HG03103 (cell line): Measurements from ENCODE around the gene MBD3L2B.

Source experiments
- ATAC-seq: cut with Tn5 transposase; IDR thresholded peaks from one replicate; pipeline ENCODE4 v1.9.1; 2021; ENCODE audit warnings: low read depth; ENCODE audit not compliant: unreplicated experiment

Gene MBD3L2B

DNA sequence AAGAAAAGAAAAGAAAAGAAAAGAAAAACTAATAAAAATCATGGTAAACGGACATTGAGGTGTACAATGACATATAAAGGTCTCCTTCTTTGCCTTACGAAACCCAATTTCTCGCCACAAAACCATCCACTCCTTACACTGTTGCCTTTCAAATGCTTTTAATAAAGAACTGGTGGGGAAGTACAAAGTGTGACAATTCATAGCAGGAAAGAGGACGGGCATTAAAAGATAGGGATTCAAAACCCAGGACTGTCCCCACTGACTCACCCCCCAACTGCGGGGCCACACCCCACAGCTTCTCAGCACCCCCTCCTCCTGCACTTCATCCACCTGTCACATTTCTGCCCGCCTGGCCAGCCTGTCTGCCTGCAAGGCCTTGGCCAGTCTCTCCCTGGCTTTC is 2.4 kb downstream of the MBD3L2B start:
- ATAC-seq = no peak

DNA sequence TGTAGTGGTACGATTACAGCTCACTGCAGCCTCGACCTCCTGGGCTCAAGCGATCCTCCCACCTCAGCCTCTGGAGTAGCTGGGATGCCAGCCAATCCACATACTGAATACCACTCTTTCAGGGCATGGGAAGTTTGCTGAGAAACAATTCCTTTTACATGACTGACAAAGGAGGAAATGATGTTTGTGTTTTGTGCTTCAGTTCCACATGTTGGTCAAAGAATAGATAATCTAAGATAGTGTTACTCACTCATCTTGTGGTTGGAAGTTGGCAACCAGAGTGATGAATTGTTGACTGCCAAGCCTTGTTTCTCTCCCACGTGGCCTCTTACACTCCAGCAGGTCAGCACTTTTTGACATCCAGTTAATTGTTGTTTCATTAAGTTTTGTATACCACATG is 7.6 kb downstream of the MBD3L2B start:
- no peak for ATAC-seq

DNA sequence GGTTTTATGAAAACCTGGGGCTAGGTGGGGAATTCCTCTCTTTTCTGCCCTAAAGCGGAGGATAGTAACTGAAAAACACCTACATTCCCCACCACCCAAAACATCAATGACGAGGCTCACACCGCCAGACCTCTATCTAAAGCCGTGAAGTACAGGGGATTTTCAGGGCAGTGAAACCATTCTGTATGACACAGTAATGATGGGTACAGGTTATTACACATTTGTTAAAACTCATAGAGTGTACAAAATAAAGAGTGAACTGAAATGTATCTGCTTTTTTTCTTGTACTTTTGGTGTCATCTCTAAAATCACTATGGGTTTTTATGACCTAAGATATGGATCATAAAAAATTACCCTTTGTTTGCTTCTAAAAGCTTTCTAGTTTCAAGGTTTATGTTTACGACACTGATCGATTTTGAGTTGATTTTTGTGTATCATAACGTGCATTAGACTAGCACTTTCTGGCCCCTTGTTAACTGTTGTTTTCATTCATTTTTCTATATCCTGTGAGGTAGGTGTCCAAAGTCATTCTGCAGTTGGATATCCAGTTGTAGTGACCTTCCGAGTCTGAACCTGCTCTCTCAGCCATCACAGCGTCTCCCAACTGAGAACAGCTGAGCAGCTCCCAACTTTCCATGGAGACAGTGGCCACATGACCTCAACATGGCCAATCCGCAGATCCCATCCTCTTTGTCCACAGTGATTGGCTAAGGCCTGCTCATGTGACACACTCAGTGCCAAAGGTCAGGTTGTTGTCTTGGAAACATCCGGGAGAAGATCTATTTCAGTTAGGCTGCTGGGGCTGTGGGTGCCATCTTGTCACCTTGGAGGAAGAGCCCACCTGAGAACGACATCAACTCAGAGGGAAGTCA is 10.3 kb downstream of the MBD3L2B start:
- ATAC-seq = no peak

DNA sequence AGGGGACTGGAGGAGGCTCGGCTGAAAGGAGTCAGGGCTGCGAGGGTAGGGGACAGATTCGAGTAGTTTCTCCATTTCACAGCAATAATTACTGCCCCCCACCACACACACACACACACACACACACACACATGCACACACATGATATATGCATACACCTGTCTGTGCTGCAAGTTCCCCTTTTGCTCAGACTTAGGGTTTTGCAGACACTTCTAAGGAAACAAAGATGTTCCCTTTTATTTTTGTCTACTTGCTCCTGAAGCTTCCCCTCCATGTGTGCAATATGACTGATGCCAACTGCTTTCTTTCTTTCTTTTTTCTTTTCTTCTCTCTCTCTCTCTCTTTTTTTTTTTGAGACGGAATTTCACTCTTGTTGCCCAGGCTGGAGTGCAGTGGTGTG is 13.4 kb downstream of the MBD3L2B start:
- no peak for ATAC-seq

DNA sequence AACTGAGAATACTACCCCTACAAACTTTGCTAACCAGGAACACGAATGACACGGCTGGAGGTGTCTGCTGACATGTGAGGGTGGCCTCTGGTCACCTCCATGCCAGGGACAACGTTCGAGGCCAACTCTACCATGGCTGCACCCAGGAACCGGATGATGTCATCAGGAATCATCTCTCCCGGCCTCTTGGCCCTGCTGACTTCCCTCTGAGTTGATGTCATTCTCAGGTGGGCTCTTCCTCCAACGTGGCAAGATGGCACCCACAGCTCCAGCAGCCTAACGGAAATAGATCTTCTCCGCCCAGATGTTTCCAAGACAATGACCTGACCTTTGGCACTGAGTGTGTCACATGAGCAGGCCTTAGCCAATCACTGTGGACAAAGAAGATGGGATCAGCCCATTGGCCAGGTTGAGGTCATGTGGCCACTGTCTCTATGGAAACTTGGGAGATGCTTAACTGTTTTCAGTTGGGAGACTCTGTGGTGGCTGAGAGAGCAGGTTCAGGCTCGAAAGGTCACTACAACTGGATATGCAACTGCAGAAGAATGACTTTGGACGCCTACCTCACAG is 15.0 kb downstream of the MBD3L2B start:
- ATAC-seq = no peak

DNA sequence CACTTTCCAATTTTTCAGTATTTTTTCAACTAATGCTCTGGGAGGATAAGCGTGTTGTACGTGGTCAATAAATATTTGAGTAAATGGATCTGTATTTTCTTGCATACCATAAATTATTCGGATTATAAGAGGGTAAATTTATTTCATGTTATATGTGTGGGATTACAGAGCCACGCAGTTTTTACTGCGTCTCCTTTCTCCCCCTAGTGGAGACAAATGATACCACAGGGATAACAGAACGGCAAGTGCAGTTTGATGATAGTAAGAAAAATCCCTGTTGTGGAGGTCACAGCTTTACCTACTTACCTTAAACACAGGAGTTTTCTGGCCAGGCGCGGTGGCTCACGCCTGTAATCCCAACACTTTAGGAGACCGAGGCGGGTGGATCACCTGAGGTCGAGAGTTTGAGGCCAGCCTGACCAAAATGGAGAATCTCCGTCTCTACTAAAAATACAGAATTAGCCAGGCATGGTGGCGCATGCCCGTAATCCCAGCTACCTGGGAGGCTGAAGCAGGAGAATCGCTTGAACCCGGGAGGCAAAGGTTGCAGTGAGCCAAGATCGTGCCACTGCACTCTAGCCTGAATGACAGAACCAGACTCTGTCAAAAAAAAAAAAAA is 16.8 kb downstream of the MBD3L2B start:
- ATAC-seq = no peak

DNA sequence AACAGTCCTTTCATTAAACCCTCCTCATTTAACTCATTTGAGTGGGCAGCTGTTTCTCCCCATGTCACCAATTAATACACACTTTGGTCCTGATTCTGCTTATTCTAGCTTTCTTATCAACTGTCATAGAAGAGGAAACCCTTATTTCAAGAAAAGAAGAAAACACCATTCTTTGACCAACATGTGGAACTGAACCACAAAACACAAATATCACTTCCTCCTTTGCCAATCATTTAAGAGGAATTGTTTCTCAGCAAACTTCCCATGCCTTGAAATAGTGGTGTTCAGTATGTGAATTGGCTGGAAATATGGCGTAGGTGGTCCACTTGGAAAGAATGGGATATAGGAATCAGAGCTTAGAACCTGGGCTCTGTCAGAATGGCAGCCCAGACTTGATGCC is 20.4 kb downstream of the MBD3L2B start:
- ATAC-seq = no peak

DNA sequence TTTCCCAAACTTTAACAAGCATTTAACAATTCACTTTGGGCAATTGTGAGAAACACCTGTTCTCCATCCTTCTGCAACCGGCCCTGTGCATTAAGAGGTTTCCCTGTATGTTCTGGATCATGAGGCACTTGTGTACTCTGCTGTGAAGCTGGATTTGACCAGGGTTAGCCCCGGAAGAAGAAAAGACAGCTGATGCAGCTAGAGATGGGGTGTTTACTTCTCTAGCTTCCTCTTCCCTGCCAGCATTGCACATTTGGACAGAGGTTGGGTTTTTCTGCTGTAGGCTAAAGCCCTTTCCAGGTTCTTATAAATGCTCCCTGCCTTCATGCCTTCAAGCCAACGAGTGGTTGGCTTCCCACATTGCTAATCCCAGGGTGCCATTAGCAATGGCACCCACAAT is 20.9 kb downstream of the MBD3L2B start:
- no peak for ATAC-seq

DNA sequence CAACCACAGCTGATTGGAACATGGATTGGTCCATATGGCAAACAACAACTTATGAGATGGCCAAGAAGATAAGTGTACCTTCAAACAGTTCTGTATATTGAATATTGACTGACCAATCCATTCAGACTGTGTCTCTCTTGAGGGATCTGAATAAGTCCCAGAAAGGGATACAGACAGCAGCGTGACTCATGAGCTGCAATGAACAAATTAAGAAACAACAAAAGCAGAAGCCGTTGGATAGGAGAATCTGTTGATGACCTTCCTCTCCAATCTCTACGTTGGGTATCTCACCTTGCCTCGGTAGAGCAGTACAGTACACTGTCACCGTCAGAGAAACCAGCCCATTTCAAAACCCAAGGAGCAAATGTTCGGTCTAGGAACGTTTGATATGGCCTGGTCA is 21.3 kb downstream of the MBD3L2B start:
- no peak for ATAC-seq

DNA sequence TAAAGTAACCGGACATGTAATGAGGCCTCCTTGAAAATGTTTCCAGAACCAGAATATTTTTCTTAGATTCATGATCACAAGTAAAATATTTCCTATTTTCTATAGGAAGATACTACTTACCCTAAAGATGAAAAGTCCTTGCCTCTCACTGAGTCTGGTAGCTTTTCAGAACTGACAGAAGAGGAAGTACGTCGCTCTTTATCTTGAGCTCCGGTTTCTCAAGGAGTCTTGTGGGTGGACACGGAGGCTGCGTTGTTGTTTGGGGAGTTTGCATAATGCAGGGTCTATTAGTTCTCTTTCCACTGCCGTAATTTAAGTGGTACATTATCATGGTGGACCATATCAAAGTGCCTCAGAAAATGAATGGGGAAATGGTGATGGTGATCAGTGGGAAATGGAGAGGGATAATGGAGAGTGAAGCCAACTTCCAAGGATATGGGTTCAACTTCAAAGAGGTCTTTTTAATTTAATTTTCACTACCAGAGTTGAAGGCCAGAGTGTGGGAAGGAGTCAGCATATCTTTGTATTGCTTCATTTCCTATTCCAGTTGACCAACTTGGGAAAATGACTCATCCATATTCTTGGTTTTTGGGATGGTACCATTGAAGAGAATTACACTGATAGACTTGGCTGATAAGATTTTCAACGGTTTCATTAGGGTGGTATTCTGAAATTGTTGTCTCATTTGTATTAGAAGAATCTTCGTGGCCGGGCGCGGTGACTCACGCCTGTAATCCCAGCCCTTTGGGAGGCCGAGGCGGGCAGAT is 23.4 kb downstream of the MBD3L2B start:
- no peak for ATAC-seq

DNA sequence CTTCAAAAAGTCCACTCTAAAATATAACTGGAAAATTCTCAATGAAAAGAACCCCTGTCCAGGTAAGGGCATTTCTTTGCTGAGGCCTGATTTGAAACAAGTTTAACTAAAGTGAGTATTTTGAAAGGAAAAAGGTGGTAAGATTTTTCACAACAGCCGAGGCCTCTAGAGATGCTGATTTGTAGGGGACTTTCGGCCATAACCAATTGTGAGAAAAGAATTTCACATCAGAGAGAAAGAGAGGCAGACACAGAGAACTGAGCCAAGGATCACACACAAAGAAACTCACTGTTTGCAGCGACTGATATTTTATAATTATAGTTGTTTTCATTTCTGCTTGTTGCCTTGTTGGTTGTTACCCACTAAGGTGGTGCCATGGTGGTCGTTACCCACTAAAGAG is 24.4 kb downstream of the MBD3L2B start:
- ATAC-seq = no peak

DNA sequence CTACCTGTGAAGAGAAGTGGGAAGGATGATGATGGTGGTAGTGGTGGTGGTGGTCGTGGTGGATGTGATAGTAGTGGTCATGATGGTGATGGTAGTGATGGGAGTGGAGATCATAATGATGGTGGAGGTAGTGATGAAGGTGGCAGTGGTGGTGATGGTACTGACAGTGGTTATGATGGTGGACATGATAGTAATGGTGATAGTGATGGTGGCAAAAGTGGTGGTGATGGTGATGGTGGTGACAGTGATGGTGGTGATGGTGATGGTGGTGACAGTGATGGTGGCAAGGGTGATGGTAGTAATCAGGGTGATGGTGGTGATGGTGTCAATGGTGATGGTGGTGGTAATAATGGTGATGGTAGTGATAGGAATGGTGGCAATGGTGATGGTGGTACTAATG is 26.2 kb downstream of the MBD3L2B start:
- no peak for ATAC-seq

DNA sequence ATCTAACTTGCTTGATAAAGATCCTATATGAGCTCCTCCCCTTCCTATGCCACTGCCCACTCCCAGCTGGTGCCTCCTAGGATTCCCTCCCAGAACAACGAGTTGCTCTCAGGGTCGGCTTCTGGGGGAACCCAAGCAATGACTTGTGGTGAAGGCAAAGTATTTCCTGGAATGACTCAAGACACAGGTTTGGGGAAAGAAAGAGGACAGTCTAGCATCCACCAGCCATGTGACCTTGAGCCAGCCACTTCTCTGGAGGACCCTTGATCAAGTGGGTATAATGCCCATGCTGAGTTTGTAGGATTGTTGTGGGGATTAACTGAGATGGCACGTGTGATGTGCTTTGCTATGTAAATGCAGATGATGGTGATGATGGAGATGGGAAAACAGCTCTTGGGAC is 33.0 kb downstream of the MBD3L2B start:
- ATAC-seq = no peak

DNA sequence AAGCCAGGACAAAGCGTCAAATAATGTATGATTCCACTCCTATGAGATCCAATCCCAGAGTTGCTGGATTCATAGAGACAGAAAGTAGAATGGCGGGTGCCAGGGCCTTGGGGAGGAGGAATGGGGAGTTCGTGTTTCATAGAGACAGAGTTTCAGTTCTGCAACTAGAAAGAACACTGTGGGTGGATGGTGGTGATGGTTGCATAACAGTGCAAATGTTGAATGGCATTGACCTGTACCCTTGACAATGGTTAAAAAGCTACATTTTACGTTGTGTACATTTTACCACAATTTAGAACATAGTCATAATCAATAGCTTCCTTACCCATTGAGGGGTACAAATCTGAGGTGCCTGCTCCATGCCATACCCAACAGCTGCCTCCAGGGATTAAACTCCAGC is 33.4 kb downstream of the MBD3L2B start:
- ATAC-seq = no peak

DNA sequence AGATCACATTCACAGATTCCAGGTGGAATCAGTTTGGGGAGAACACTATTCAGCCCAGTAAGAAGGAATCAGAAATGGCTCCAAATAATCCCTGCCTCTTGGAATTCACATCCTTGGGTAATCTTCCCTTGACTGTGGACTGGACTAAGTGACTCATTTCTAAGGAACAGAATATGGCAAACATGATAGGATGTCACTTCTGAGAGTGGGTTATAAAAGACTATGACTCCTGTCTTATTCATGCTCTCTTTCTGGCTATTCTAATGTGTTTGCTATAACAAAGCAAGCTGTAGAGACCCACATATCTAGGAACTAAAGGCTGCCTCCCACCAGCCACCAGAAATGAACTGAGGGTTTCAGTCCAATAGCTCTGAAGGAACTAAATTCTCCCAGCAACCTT is 37.8 kb downstream of the MBD3L2B start:
- ATAC-seq = no peak

DNA sequence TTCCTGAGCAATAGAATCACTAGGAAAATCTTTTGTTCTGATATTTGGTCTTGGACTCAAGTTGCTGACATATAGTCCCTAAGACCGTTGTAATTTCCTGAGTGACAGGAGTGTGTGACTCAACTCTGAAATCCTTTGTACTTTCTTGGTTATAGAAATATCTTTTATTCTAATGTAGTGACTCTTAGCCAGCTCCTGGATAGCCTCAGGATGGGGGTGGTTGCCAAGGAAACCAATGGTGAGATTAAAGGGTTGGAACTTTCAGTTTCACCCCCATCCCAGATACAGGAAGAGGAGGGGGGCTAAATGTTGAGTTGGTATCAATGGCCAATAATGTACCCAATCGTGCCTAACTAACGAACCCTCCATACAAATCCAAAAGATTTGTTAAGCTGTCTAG is 41.8 kb downstream of the MBD3L2B start:
- ATAC-seq = no peak

DNA sequence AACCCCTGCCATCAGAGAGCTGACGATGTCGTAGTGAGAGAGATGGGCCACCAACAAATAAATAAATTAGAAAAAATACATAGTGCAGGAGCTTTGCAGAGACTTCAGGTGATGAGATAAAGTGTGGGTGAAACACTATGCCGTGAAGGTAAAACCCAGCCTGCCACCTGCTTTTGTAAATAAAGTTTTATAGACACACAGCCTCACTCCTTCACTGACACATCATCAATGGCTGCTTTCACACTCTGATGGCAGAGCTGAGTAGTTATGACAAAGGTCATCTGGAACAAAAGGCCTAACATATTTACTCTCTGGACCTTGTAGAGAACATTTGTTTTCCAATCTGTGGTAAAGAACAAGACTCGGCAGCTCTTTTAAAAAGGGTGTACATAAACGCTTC is 45.0 kb downstream of the MBD3L2B start:
- no peak for ATAC-seq

DNA sequence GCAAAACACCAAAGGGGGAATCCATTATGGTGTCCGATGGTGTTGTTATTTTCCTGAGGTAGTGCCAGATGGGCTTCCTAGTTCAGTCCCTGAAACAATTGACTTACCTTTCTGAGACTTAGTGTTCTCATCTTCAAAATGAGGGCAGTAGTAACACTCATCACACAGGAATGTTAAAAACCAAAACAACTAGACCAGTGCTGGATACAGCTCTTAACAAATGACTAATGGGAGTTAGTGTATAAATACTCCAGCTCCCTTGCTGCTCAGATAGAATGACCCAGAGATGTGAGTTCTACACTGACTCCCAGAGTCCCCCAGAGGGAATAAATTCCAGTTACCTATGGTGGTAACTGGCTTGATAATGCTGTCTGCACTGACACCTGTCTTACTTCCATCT is 49.9 kb downstream of the MBD3L2B start:
- ATAC-seq = no peak

DNA sequence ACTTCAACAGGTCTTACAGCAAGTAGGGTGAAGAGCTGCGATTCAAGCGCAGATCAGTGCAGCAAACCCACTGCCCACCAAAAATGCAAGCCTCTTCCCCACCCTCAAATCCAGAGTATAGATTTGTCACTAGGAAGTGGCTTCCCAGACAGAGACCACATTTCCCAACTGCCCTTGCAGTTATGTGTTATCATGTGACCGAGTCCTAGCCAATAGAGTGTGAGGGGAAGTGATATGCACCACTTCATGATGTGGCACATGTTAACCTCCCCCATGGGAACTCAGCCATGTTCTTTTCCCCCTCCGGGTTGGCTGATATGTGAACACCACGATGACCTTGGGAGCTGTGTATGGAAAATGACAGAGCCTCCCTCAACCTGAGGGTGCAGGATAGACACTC is 50.8 kb downstream of the MBD3L2B start:
- no peak for ATAC-seq

DNA sequence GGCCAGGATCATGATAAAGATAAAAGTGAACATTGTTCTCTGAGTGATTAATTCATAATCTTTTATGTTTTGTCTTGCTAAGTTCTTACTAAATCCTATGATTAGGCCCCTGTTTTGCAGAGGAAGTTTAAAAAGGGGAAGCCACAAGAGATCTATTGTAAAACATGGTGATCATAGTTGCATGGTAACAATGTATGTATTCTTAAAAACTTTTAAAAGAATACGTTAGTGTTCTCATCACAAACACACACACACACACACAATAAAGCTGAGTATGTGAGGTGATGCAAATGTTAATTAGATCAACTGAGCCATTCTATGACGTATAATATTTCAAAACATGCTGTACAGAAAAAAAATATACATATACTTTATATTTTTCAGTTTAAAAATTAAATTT is 51.2 kb downstream of the MBD3L2B start:
- no peak for ATAC-seq

DNA sequence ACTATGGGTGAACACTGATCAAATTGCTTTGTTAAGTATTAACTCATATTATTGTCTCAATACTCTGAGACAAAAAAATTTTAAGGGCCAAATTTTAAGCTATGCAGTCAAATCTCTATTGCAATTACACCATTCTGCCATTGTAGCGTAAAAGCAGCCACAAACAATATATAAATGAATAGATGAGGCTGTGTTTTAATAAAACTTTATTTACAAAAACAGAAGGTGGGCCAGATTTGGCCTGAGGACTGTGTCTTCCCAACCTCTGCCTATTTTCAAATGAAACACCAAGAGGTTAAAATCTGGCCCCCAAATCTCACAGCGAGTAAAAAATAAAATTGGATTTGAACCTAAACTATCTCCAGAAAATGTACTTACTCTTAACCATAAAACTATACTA is 51.7 kb downstream of the MBD3L2B start:
- no peak for ATAC-seq
